AG04450 (cell line): ENCODE results near the gene RRAS2. TPM values are rescaled to one million over a fixed set of nuclear protein-coding genes. Genes with fewer than 3 reads are reported as not detected.

ENCODE experiments used
- CTCF ChIA-PET: fragments of 300-600, 350-600 bp; formaldehyde crosslinking; extraction: SDS; loops from one replicate; lab custom pipeline; 2022; ENCODE audit warnings: antibody characterized with exemption, inconsistent platforms; lab: Charles Lee
- POLR2A ChIA-PET: fragments of 350-600 bp; formaldehyde crosslinking; extraction: SDS; loops from one replicate; lab custom pipeline; 2021; ENCODE audit warnings: antibody characterized with exemption, inconsistent platforms; lab: Yijun Ruan, JAX
- DNase-seq: peaks from one replicate; pipeline ENCODE4 v3.0.0-alpha.2; 2011; ENCODE audit warnings: low read depth, low spot score
- H3K27ac ChIP-seq: one replicate; pipeline ENCODE4 v1.5.1; 2012; ENCODE audit warnings: low read depth, low read length, control low read depth
- H3K27me3 ChIP-seq: one replicate; pipeline ENCODE4 v1.6.0; 2012; ENCODE audit warnings: low read length; ENCODE audit not compliant: control insufficient read depth, insufficient read depth
- H3K4me3 ChIP-seq: 2 replicates; pipeline ENCODE4 v1.5.1; 2011; ENCODE audit warnings: mild to moderate bottlenecking, low read depth, low read length, control low read depth
- H3K9me3 ChIP-seq: 2 replicates; pipeline ENCODE4 v1.5.1; 2012; ENCODE audit warnings: low read length; ENCODE audit not compliant: control insufficient read depth, insufficient read depth
- CTCF ChIP-seq: IDR thresholded peaks from 2 replicates; pipeline ENCODE4 v1.5.1; 2011; ENCODE audit warnings: low read depth, low read length, control low read depth, inconsistent platforms
- polyA plus RNA-seq: library from polyadenylated mRNA; depleted of rRNA; stranded (reverse); fragments of >200 nt; gene quantifications from 2 replicates; pipeline ENCODE4 v1.2.3, GENCODE V29; 2011

Gene RRAS2
- polyA plus RNA-seq, 1 experiment: 95.8 TPM

GRCh38 chr11:14393889-14394288 lies 34.9 kb upstream of the RRAS2 start:
- no peak for TF ChIP-seq CTCF
- ChIA-PET CTCF (interaction anchor here (0.7 kb wide), 1 partner anchor 20 kb away, joined by 3 read pairs; no protein-coding TSS in a partner anchor), POLR2A (no interaction called here)
- H3K9me3 ChIP-seq: no peaks in the 10 kb centered on the region
- DNase-seq: no peak
- no peak overlapping the region for H3K27ac ChIP-seq
- H3K4me3 ChIP-seq: no peak overlapping the region
- H3K27me3 ChIP-seq: no peaks in the 10 kb centered on the region

GRCh38 chr11:14393129-14393528 lies 34.1 kb upstream of the RRAS2 start:
- no peak overlapping the region for H3K4me3 ChIP-seq
- no peak overlapping the region for H3K27ac ChIP-seq
- no peaks in the 10 kb centered on the region for H3K9me3 ChIP-seq
- TF ChIP-seq CTCF: no peak
- ChIA-PET CTCF (no interaction called here), POLR2A (no interaction called here)
- H3K27me3 ChIP-seq: no peaks in the 10 kb centered on the region
- DNase-seq: no peak

GRCh38 chr11:14390669-14391068 lies 31.7 kb upstream of the RRAS2 start:
- no peak for DNase-seq
- ChIA-PET POLR2A (no interaction called here), CTCF (interaction anchor here (0.6 kb wide), 2 partner anchors 11 to 65 kb away, joined by 3 read pairs; no protein-coding TSS in a partner anchor)
- H3K9me3 ChIP-seq: no peaks in the 10 kb centered on the region
- TF ChIP-seq CTCF: no peak
- no peak overlapping the region for H3K4me3 ChIP-seq
- no peak overlapping the region for H3K27ac ChIP-seq
- H3K27me3 ChIP-seq: no peaks in the 10 kb centered on the region

- POLR2A ChIA-PET: interaction anchor here (1.2 kb wide), 1 partner anchor 34 kb away, joined by 3 read pairs; no protein-coding TSS in a partner anchor
- no peak overlapping the region for H3K4me3 ChIP-seq
- no peak for TF ChIP-seq CTCF
- no peaks in the 10 kb centered on the region for H3K27me3 ChIP-seq
- H3K27ac ChIP-seq: no peak overlapping the region
- no peaks in the 10 kb centered on the region for H3K9me3 ChIP-seq
- CTCF ChIA-PET: interaction anchor here (1.0 to 2.1 kb wide), 3 partner anchors 25 to 67 kb away, joined by 4 to 12 read pairs (median 4); no protein-coding TSS in a partner anchor
- no peak for DNase-seq
These were observed 29.4 kb upstream of the RRAS2 start for GRCh38 chr11:14388352-14388751.

GRCh38 chr11:14386895-14387480 lies 28.0 kb upstream of the RRAS2 start:
- POLR2A ChIA-PET: interaction anchor here (0.5 to 0.9 kb wide), 2 partner anchors 36 to 67 kb away, joined by 5 to 8 read pairs; no protein-coding TSS in a partner anchor
- CTCF ChIA-PET: interaction anchor here (0.9 to 1.2 kb wide), 3 partner anchors 26 to 87 kb away, joined by 3 to 4 read pairs (median 4); no protein-coding TSS in a partner anchor
- H3K27ac ChIP-seq: no peak overlapping the region

More at GRCh38 chr11:14386895-14387480, 28.0 kb upstream of the RRAS2 start:
- no peak overlapping the region for H3K4me3 ChIP-seq
- H3K27me3 ChIP-seq: no peaks in the 10 kb centered on the region
- no peak for TF ChIP-seq CTCF
- no peaks in the 10 kb centered on the region for H3K9me3 ChIP-seq
- DNase-seq: no peak
